Mucosa of descending colon (tissue), 3 donors: ENCODE measurements around the gene RNF167. TPM values are rescaled to one million over a fixed set of nuclear protein-coding genes. Genes with fewer than 3 reads are reported as not detected.
A peak's percentile ranks its signal among the peaks of the same experiment; 100 is the strongest.

Source experiments
- ATAC-seq: fragments of 200-7000 bp; cut with Tn5 transposase; one replicate; pipeline ENCODE4 v1.9.1; 2020; ENCODE audit warnings: mild to moderate bottlenecking, moderate library complexity
- DNase-seq, 3 donors: peaks; one replicate each; pipeline ENCODE4 v3.0.0-alpha.2; 2020
- H3K36me3 ChIP-seq: fragments of 200-600 bp; one replicate; pipeline ENCODE4 v1.8.0; 2021; ENCODE audit warnings: low read depth, mild to moderate bottlenecking
- H3K4me1 ChIP-seq: fragments of 200-600 bp; one replicate; pipeline ENCODE4 v1.8.0; 2021; ENCODE audit warnings: low read depth, mild to moderate bottlenecking
- H3K4me3 ChIP-seq: fragments of 200-600 bp; one replicate; pipeline ENCODE4 v1.8.0; 2021; ENCODE audit warnings: mild to moderate bottlenecking
- H3K9me3 ChIP-seq: fragments of 200-600 bp; one replicate; pipeline ENCODE4 v1.8.0; 2021; ENCODE audit warnings: mild to moderate bottlenecking
- CTCF ChIP-seq: fragments of 200-600 bp; IDR thresholded peaks from one replicate; pipeline ENCODE4 v1.8.0; 2022; ENCODE audit warnings: antibody characterized with exemption, mild to moderate bottlenecking
- intact Hi-C, 2 donors: fragments of 100-400 bp; cut with DNase I in 1 of 2; cut with micrococcal nuclease in 1 of 2; formaldehyde crosslinking; loops; one replicate each; pipeline versions ENCODE4 v1.11.0 to v1.11.1; 2022; cut with DNase I, micrococcal nuclease
- total RNA-seq, 3 donors: library from RNA; stranded (reverse); fragmentation: NEBNext Ultra II Directional in 2 of 3; extraction: Animal tissue kit (Norgen Biotek cat#: 25700) in 2 of 3; gene quantifications; one replicate each; pipeline versions ENCODE4 v1.2.1 to v1.2.4, GENCODE V29; 2021 to 2023
- donor health status: DM: no; HTN: no; CAD: no; lungs with moderate emphysema.
- donor health status: DM: no; HTN: no; CAD: no.
- donor health status: DM: no; HTN: yes; CAD: no.

The RNF167 gene
- total RNA-seq, 3 donors from 2014 or later: 90.8 to 118 (median 114) TPM

DNA sequence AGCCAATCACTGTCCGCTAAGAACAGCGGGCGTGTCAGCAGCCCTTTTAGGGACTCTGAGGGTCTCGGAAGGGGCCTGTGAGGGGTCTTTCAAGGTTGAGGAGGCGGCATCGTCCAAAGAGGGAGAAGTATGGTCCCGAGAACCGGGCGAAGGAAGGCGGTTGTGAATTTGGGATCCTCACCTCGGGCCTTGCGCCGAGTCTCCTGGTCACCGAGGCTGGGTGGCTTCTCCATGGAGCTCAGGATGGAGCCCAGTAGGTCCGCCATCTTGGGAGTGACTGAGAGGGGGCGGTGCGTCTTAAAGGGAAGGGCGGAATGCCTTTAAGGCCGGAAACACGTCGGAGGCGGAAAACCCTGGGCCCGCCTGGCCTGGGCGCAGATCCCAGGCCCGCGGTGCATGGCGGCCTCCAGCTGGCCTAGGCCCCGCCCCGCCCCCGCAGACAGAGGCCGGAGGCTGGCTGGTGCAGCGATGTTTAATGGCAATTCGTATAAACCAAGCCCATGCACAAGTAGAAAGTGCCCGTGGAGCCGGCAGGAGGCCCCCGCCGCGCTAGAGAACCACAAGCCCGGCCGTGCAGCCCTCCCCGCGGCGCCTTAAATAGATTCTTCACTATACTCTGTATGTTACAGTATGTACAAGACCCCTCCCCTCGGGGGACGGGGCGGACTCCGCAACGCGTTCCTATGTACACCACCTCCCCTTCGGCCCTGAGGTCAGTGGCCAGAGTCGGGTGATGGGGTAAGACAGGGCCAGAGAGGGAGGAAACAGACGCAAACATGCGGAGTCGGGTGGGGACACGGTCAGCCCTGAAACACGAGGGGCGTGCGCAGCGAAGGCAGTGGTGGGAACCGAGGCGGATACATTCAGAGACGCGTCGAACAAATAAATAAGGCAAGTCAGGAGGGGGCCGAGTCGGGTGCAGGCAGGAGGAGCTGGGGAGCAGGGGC is 27.7 kb downstream of the RNF167 start, which contains the start of gene SPAG7:
TSS of gene SPAG7 (minus strand) at position 279 of the 947 bp plus-strand sequence. CDS start at position 266, 13 bp downstream.
- H3K4me3 ChIP-seq: peak within 1 kb of the TSS; percentile 37
- ATAC-seq (peak; percentile 87), DNase-seq (peak; percentile 95 to 97 (median 97))
- H3K4me1 ChIP-seq: peaks cover 8% of the 10 kb centered on the region
- H3K9me3 ChIP-seq: no peaks in the 10 kb centered on the region
- H3K36me3 ChIP-seq: peaks cover 5% of the 10 kb centered on the region
- intact Hi-C loops: no loop called here
- no peak for TF ChIP-seq CTCF

DNA sequence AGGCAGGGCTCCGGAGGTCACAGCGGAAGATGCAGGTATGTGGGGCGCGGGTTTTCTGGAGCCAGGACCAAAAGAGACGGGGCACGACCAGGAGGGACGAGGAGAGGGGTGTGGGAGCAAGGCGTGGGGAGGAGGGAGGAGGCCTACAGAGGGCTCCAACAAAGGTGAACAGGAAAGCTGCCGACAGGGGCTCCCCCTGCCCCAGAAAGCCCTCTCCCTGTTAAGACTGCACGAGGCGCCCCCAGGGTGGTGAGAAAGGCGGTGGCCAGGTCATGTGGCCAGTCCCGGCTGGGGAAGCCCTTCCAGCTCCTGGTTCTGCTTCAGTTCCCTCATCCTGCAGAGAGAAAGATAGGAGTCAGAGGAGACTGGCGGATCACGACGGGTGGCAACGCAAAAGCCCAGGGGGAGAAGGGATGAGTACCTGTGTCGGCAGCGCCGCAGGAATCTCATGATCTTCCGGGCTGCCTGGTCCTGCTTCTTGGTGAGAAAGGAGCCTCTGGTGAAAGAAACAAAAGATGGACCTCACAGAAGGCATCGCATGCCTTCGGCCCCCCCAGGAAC is 28.5 kb downstream of the RNF167 start:
- DNase-seq: peak in 1 of 3 donors; percentile 72
- no peak for TF ChIP-seq CTCF
- peaks cover 8% of the 10 kb centered on the region for H3K4me1 ChIP-seq

DNA sequence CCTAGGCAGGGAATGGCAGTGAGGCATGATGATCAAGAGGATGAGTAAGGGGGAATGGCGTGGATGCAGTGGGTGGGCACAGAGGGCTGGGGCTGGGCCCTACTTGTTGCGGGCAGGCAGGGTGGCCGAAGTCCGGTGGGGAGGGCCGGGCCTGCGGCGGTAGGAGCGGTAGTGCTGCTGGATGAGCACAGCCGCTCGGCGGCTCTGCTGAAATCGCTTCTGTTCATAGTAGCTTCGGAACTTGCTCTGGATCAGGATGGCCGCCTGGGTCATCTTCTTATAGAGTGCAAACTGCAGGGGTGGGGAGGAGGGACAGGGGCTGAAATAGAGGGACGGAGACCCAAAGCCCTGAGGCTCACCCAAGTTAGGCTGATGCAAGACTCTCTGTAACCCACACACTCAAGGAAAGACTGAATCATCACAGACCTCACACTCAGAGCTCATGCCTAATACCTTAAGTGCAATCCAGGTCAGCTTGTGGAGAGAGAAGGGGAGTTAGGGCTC is 29.0 kb downstream of the RNF167 start:
- Histone ChIP-seq H3K4me1 (peaks cover 8% of the 10 kb centered on the region), H3K36me3 (peaks cover 8% of the 10 kb centered on the region), H3K4me3 (no peak overlapping the region), H3K9me3 (no peaks in the 10 kb centered on the region)
- no peak for ATAC-seq
- no peak for TF ChIP-seq CTCF
- intact Hi-C loops: no loop called here
- DNase-seq: peak in 1 of 3 donors; percentile 63

More for the DNA sequence above, 28.5 kb downstream of the RNF167 start:
- no peak overlapping the region for H3K4me3 ChIP-seq
- intact Hi-C loops: no loop called here
- no peaks in the 10 kb centered on the region for H3K9me3 ChIP-seq
- peaks cover 5% of the 10 kb centered on the region for H3K36me3 ChIP-seq
- ATAC-seq: no peak

DNA sequence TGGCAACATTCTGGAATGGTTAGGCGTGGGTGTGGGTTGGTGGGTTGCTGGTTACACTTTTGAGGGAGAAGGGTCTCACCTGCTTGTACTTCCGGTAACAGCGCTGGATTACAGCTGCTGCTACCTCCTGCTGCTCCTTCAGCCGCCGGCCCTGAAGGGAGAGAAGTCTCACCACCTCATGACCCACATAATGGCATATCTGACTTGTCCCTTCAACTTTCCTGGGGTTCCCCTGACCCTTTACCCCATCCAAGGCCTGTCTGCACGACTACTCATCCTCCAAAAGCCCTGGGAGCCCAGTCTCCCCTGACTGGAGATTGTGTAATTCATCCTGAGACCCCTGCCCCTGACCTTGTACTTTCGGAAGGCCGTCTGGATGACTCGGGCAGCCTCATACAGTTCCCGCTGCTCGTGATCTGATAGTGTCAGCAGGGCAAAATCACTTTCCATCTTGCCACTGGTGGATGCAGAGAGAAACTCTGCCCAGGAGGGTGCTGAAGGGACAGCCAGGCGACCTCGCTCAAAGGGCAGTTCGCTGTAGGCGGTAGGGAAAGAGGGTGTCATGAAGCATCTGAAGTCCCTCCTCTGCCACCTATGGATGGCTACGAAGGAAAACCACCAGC is 29.6 kb downstream of the RNF167 start:
- intact Hi-C loops: no loop called here
- H3K9me3 ChIP-seq: no peaks in the 10 kb centered on the region
- no peak for TF ChIP-seq CTCF
- no peak overlapping the region for H3K4me3 ChIP-seq
- no peak for DNase-seq
- H3K36me3 ChIP-seq: peaks cover 8% of the 10 kb centered on the region
- no peak for ATAC-seq
- H3K4me1 ChIP-seq: peaks cover 8% of the 10 kb centered on the region

DNA sequence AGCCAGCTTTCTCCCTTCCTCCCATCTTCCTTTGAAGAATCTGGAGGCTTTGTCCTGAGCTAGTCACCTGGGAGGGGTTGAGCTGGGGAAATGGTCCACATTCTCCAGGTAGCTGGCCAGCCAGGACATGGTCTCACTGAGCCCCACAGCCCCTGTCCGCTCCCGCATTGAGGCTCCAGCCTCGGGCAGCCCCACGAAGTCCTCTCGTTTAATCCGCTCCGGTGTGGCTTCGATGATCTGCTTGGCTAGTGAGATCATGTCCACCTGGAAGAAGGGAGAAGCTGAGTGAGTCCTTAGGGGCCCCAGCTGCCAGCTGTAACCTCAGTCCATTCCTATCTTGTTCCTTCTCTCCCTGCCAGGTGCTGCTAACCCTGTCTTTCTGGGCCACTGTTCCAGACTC is 30.2 kb downstream of the RNF167 start:
- H3K4me1 ChIP-seq: peaks cover 8% of the 10 kb centered on the region
- no peak for ATAC-seq
- H3K4me3 ChIP-seq: no peak overlapping the region
- H3K9me3 ChIP-seq: no peaks in the 10 kb centered on the region
- no peak for TF ChIP-seq CTCF
- intact Hi-C loops: no loop called here
- no peak for DNase-seq
- peaks cover 8% of the 10 kb centered on the region for H3K36me3 ChIP-seq
